ENCODE measurements around the gene ZBTB3.

Gene ZBTB3

GRCh38 chr11:62707277-62707861 is 46.6 kb downstream of the ZBTB3 start, which contains the start of the genes BSCL2 and GNG3:
Gene BSCL2, minus strand, starts transcription at chr11:62707424. Its CDS starts 229 bp downstream, at chr11:62707195.
Gene GNG3, plus strand, starts transcription at chr11:62707676. Its CDS starts 620 bp downstream, at chr11:62708296.
- H3K4me3 ChIP-seq (ENCODE audit: low read depth, low read length): peak within 1 kb of the TSS; percentile 11
- no peaks in the 10 kb centered on the region for H3K9me3 ChIP-seq (ENCODE audit: control insufficient read depth, insufficient read depth, low read depth, low read length)
- H3K4me1 ChIP-seq (ENCODE audit: control insufficient read depth, insufficient read depth, low read length): peaks cover 3% of the 10 kb centered on the region; the same call in 1 of the 2 replicates
- H3K27ac ChIP-seq (ENCODE audit: extremely low read depth, low read depth, low read length): peak within 1 kb of the TSS; percentile 62
- ChIA-PET CTCF (interaction anchor here (0.5 to 1.2 kb wide), 2 partner anchors 39 to 62 kb away, joined by 3 read pairs; no protein-coding TSS in a partner anchor), POLR2A (interaction anchor here (0.8 to 3.7 kb wide), 13 partner anchors 8 to 134 kb away, joined by 3 to 34 read pairs (median 11); partner anchors contain the start of genes HNRNPUL2, LBHD1, MTA2 and STX5)
- peaks cover 1 to 89% of the 10 kb centered on the region in 2 experiments for H3K36me3 ChIP-seq (ENCODE audit: control insufficient read depth in 2 of 2, insufficient read depth in 1 of 2, low read length in 2 of 2)
- TF ChIP-seq ZBTB17 (tag by site-specific recombination; IDR thresholded peaks at IDR 0.05) (peak; percentile 83), ZBTB48 (tag by site-specific recombination; IDR thresholded peaks at IDR 0.05) (peak; percentile 51; the same call in 1 of the 2 replicates), PRDM10 (tag by site-specific recombination; IDR thresholded peaks at IDR 0.05) (peak; percentile 99), ZNF354C (tag by site-specific recombination; IDR thresholded peaks at IDR 0.05; ENCODE audit: borderline replicate concordance, low read depth) (no peak), ZBTB44 (tag by site-specific recombination; IDR thresholded peaks at IDR 0.05) (peak; percentile 77), GLIS2 (tag by site-specific recombination; IDR thresholded peaks at IDR 0.05) (peak; percentile 72), ZNF2 (tag by site-specific recombination; IDR thresholded peaks at IDR 0.05) (0 out of 2 replicates have a peak, but pooled peaks have one; percentile 57), ZBTB21 (tag by site-specific recombination; IDR thresholded peaks at IDR 0.05) (no peak), ZSCAN30 (tag by site-specific recombination; IDR thresholded peaks at IDR 0.05) (peak; percentile 93), KLF7 (tag by site-specific recombination; IDR thresholded peaks at IDR 0.05; ENCODE audit: borderline replicate concordance) (no peak), ZSCAN16 (tag by site-specific recombination; IDR thresholded peaks at IDR 0.05) (no peak), KLF9 (tag by site-specific recombination; IDR thresholded peaks at IDR 0.05; ENCODE audit: low read depth) (0 out of 2 replicates have a peak, but pooled peaks have one; percentile 19), ZNF132 (tag by site-specific recombination; IDR thresholded peaks at IDR 0.05; ENCODE audit: borderline replicate concordance) (no peak), ZNF639 (tag by site-specific recombination; IDR thresholded peaks at IDR 0.05) (0 out of 2 replicates have a peak, but pooled peaks have one; percentile 52), ZNF830 (tag by site-specific recombination; IDR thresholded peaks at IDR 0.05; ENCODE audit: low read depth) (no peak), ZNF629 (tag by site-specific recombination; IDR thresholded peaks at IDR 0.05) (0 out of 2 replicates have a peak, but pooled peaks have one; percentile 32), ZNF18 (tag by site-specific recombination; IDR thresholded peaks at IDR 0.05) (no peak), ZNF16 (tag by site-specific recombination; IDR thresholded peaks at IDR 0.05; ENCODE audit: low read depth) (no peak), ZBTB26 (tag by site-specific recombination; optimal IDR thresholded peaks at IDR 0.05) (peak; percentile 15), ZNF561 (tag by site-specific recombination; IDR thresholded peaks at IDR 0.05; ENCODE audit: borderline replicate concordance) (peak; percentile 66; the same call in 1 of the 2 replicates), GLIS1 (tag by site-specific recombination; IDR thresholded peaks at IDR 0.05) (peak; percentile 73; the same call in 1 of the 2 replicates), KLF17 (tag by site-specific recombination; IDR thresholded peaks at IDR 0.05) (0 out of 2 replicates have a peak, but pooled peaks have one; percentile 48), PATZ1 (tag by site-specific recombination; IDR thresholded peaks at IDR 0.05) (peak; percentile 68), KLF10 (tag by site-specific recombination; IDR thresholded peaks at IDR 0.05) (peak; percentile 56; the same call in 1 of the 2 replicates)

All from HEK293 (cell line).